Stimulated activated CD8-positive, alpha-beta memory T cell treated with anti-CD3 and anti-CD28 coated beads, Interleukin-15, amount 100 ng/mL, for 1 hour (primary cell): ENCODE data around the gene FAM114A2.
"Not testable (repeated sequence)": the region's sequence is repeated elsewhere in the genome, so short reads cannot be mapped to it uniquely, and the experiment has no call there.

ENCODE experiments used
- DNase-seq: peaks from one replicate; pipeline ENCODE4 v3.0.0-alpha.2; 2020; ENCODE audit warnings: low read depth

FAM114A2 gene

DNA sequence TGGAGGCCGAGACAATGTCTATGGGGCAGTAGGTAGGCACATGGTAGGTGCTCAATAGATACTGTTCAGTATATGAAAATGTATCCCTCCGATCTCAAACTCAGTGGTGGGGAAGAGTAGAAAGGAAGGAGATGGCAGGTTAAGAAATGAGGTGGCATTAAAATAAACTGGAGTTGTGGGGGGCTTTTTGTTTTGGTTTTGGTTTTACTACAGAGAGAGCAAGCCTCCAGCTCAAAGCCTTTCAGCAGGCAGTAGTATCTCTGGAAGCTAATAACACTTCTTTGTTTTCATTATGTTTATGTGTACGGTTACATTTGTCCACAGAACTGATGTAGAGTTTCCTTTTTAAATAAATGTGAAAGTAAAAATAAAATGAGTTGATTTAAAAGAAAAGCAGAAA is 8.6 kb upstream of the FAM114A2 start:
- no peak for DNase-seq

DNA sequence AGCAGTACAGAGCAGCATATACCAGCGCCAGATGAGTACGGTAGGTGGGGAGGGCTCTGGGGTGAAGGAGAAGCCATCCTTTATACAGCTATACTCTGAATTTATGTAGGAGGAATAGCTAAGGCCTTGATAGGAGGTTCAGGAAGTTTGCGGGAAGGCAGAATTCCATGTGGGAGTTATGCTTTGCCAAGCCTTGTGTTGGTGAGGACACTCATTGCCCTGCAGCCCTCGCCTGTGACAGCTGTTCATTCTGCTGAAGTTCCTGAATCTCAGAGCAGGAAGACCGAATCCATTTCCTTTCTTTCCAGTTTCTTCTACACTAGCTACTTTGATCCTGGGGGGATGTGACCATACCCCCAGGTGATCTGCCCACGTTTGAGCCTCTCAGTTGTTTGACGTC is 7.8 kb upstream of the FAM114A2 start:
- no peak for DNase-seq

DNA sequence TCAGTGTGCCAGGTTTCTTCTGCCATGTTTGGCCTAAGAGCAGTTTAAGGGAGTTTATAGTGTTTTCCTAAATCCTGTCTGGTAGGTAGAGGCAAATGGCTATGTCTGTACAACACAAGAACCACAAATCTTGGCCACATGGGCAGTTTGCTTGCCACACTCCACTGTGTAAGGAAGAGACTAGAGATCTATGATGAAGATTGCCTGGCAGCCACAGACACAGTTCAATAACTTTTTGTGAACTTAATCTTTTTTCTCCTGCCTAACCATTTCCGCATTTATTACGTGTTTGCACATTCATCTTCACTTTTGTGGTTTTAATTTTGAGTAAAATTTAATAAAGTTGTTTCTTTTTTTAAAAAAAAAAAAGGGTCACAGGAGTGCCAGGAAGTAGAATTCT is 5.9 kb upstream of the FAM114A2 start:
- DNase-seq = no peak

DNA sequence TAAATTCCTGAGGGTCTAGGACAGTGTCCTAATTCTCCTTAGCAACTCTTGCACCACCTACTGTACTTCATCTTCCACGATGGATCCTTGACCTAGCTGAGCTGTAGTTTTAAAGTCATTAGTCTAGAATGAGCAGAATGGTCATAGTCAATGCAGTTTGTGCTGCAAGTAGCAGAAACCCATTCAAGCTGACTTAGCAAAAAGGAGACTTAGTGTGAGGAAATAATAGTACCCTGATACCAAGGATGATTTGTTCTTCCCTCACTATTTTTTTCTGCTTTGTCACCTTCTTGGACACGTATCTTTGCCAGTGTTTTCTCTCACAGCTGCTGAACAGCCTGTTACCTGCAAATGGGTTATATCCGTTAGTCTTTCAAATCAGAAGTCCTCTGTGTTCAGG is 5.4 kb upstream of the FAM114A2 start:
- no peak for DNase-seq

DNA sequence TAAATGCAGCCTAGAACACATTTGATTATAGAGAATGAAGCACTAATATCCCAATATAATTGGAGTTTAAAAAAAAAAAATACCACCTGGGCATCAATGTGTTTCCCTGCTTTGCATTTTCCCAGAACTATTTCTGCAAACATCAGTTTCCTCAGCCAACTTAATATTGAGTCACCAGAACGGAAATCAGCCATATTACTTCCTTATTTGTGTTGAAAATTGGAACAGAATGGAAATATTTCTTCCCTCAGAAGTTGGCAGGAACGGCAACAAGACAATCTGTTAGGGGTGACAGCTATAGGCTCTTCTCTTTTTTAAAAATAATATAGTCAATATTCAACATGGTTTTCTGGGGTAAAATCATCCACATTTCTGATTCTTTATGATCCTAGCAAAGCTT is 4.1 kb upstream of the FAM114A2 start:
- DNase-seq = no peak

DNA sequence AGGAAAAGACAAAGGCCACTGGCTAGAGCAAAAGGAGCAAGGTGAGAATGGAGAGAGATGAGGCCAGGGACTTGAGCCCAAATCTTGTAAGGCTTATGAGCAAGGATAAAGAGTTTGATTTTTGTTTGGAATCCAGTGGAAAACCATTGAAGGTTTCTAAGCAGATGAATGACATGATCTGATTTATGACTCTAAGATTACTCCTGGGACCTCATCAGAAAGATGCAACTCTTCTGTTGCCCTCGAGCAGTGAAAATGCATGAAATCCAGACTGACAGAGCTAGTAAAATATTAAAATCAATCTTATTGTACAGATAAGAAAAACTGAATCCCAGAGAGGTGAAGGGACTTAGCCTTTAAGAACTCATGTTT is 734 bp upstream of the FAM114A2 start:
- no peak for DNase-seq

DNA sequence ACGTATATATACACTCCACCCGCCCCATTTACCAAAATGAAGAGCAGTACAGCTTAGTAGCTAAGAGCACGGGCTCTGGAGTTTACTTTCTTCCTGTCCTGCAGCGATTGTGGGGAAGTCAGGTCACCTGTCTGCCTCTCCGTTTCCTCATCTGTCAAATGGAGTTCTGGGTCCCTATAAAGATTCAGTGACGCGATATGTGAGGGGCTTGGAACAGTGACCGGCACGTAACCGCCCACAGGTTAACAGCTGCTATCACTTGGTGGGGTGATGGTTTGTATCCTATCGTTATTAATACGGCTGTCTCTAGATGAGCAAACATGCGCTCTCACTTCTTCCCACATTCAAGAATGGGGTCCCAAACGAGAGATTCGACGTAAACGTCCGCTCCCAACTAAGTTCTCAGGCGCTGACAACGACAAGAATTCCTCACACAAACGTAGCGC is 426 bp downstream of the FAM114A2 start:
- no peak for DNase-seq

DNA sequence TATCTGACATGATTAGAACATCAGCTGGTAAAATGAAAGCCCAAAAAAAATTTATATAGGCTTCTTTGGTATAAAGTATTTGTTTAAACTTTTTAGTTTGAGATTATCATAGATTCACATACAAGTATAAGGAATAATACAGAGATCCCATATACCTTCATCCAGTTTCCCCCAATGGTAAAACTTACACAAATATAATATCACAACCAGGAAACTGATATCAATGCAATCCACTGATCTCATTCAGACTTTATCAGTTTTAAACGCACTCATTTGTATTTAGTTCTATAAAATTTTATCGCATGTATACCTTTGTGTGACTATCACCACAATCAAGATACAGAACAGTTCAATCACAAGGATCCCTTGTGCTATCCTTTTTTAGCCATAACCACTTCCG is 3.8 kb downstream of the FAM114A2 start:
- DNase-seq = no peak

DNA sequence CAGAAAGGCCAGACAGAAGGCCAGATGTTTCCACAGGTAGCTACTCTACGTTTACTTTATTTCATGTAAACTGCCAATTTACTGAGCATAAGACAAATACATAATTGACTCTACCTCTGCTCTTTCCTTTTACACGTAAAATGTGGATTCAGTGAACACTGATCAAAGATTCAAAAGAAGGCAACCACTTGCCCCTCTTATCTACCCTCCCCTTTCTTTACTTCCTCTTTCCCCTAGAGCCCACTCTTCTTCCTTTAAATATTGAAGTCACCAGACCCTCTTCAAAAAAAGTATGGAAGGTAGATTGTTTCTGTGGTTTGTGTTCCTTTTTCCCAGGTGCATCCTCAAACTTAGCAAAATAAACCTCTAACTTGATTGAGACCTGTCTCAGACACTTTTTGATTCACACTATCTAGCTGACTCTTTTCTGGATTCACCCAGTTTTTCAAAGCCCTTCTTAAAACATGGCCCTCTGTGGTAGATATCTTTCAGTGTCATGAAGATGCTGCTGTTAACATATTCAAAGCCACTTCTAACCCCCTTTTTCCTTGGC is 6.7 kb downstream of the FAM114A2 start:
- DNase-seq = no peak

DNA sequence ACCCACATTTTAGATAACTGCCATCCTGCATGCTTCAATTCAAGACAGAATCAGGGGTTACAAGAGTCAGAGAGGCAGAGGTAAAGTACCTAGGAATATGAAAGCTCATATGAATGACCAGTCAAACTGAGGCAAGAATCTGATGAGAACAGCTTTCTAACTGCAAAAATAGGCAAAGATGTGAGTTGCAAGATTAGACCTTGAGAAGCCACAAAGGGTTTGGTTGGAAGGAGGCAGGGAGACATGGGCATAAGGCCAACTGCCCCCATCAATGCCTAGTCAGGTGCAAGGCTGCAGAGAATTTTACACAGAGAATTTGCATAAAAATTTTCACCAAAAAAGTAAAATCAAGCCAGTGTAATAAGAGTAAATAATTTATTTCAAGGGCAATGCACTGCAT is 12.8 kb downstream of the FAM114A2 start:
- no peak for DNase-seq

DNA sequence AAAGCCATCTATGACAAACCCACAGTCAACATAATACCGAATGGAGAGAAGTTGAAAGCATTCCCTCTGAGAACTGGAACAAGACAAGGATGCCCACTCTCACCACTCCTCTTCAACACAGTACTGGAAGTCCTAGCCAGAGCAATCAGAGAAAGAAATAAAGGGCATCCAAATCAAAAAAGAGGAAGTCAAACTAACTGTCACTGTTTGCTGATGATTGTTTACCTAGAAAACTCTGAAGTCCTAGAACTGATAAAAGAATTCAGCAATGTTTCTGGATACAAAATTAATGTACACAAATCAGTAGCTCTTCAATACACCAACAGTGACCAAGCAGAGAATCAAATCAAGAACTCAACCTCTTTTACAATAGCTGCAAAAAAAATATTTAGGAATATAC is 19.8 kb downstream of the FAM114A2 start:
- not testable (repeated sequence) for DNase-seq

DNA sequence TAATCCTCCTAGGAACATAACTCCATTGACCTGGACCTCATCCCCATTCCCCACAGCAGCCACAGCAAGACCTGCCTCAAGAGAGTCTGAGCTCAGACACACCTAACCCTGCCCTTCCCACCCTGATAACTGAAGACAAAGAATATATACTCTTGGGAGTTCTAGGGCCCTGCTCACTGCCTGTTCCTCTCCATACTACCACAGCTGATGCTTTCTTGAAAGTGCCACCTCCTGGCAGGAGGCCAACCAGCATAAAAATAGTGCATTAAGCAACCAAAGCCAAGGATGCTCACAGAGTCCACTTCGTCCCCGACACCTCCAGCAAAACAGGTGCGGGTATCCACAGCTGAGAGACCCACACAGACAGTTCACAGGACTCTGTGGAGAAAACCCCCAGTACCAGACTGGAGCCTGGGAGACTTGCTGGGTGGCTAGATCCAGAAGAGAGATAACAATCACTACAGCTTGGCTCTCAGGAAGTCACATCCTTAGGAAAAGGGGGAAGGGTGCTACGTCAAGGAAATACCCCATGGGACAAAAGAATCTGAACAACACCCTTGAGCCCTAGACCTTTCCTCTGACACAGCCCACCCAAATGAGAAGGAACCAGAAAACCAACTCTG is 23.5 kb downstream of the FAM114A2 start:
- DNase-seq = no peak

DNA sequence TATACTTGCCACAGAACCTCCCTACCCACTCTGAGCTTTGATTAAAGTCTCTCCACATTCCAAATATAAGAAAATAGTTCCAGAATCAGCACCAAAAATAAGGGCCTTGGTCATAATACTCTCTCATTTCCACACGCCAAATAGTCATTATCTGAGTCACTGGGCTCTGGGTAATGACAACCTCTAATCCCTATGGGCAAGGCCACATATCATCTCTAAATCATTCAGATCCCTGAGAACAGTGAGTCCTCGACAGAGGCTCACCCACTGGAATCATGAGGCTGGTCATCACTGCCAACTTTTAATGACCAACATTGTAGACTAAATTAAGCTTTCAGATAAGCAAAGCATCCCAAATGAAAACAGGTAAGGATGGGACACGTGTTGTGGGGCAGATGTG is 28.1 kb downstream of the FAM114A2 start:
- no peak for DNase-seq

DNA sequence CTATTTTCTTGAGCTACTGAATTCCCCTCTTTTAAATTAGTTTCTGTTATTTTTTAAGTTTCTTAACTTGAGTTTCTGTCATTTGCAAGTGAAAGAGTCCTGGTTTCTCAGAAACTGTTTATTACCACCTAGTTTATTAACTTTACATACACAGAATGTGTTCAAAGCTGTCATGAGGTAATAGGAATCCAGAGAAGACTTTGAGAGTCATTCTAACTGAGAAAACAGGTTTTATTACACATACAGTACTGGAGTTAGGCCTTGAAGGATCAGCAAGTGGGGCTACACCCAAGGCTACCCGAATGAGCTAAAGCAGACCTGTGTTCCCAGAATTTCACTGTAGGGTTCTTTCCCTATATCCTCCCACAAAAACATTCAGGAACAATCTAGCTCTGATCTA is 33.1 kb downstream of the FAM114A2 start:
- no peak for DNase-seq

DNA sequence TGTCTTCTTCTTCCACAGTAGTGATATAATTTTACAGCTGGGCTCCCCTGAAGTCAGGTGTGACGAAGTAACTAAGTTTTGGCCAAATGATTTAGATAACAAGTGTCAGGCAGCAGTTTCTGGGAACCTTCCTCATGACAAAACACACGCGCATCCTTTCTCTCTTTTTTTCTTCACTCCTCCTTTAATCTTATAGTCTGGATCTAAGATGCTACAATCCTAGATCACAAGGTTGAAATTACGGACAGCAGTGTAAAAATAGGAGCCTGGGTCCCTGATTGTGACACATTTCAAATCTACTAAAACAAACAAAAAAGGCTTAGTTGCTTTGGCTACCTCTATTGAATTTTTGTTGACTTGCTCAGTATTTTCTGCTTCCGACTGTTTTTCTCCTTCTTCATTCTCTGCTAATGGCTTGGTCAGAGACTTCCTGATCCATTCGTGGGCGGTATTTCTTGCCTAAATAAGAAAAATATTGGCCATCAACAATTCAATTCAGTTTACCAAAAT is 36.1 kb downstream of the FAM114A2 start:
- DNase-seq = no peak

DNA sequence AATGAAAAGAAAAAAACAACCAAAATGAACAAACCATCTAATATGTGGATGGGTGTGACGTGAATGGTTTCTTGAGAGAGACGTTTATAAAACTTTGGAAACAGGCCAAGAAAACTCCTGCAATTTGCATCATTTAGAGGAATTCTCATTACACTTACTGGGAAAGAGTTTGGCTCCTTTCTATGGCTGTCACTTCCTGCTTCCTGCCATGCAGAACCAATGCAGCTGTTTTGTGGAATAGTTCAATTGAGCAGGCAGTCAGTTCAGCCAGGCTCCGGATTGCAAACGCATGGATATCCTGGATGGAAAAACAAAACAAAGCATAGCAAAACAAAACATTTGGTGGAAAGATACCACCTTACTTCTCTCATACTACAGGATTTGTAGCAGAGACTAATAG is 36.6 kb downstream of the FAM114A2 start:
- no peak for DNase-seq

DNA sequence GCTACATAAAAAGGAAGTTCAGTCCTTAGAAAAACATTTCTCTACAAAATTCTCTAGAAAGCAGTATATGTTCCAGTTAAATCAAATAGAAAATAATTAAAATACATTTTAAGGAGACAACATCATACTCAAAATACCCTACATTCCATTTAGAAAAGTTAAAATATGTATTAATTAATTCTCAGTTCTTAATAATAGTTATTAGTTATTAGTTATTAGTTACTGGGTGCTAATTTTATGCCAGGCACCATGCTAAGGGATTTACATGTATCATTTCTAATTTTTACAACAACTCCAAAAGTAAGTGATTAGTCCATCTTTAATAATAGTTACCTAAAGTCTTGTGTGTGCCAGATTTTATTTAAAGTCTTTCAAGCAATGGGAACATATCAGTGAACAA is 38.0 kb downstream of the FAM114A2 start:
- DNase-seq = no peak

DNA sequence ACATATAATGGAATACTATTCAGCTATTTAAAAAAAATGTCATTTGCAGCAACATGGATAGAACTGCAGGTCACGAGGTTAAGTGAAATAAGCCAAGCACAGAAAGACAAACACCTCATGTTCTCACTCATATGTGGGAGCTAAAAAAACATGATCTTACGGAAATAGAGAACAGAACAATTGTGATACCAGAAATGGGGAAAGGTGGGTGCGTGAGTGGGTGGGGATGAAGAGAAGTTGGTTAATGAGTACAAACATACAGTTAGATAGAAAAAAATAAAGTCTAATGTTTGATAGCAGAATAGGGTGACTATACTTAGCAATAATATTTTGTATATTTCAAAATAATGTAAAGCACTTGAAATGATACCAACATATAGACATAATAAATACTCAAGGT is 38.7 kb downstream of the FAM114A2 start:
- DNase-seq = no peak

DNA sequence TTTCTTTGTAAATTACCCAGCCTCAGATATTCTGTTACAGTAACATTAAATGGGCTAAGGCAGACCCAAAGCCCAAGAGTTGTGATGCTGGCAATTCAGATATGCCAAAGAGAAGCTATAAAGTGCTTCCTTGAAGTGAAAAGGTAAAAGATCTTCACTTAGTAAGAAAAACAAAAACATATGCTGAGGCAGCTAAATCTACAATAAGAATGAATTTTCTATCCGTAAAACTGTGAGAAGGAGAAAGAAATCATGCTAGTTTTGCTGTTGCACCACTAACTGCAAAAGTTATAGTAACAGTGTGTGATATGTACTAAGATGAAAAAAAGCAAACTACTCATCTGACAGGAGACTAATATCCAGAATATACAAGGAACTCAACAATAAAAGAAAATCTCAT is 39.9 kb downstream of the FAM114A2 start:
- no peak for DNase-seq

DNA sequence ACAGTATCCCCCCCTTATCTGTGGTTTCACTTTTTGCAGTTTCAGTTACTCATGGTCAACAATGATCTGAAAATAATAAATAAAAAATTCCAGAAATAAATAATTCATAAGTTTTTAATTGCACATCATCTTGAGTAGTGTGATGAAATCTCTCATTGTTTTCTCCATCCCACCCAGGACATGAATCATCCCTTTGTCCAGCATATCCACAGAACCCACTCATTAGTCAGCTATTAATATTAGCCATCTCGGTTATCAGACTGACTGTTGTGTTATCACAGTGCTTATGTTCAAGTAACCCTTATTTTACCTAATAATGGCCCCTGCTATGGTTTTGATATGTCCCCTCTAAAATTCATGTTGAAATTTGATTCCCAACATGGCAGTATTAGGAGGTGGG is 40.7 kb downstream of the FAM114A2 start:
- DNase-seq = no peak

DNA sequence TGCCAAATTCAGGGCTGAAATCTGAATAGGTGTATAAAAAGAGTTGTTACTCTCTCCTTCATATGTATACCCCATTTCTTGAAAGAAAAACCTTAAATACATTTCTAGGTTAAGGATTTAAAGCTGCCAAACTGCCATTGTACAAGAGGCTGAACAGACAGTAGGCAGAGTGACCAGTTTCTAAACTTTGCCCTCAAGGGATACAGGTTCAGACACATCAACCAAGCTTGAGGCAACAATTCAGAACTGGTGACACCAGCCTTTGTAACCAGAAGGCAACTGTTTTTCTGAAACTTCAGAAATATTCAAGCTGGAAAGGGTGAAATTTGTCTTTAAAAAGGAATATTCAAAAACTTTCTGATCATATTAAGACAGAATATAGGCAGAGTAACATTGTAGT is 47.5 kb downstream of the FAM114A2 start:
- DNase-seq = no peak

DNA sequence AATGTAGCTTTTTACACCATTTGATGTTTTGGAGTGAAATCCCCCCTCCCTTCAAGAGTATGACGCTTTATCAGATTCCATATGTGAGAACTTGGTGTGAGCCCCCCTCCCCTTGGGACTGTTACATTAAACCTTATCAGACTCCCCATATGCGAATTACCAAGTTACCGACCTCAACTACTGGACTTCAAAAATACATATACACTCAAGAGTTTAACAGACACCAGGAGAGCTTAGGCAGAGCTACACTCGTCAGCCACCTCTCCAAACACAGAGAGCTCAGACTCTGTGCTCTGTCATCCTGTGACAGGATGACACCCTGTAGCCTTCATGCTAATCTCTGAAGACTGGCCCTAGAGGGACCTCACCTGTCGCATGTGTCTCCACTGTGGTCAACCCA is 50.2 kb downstream of the FAM114A2 start:
- DNase-seq = no peak

DNA sequence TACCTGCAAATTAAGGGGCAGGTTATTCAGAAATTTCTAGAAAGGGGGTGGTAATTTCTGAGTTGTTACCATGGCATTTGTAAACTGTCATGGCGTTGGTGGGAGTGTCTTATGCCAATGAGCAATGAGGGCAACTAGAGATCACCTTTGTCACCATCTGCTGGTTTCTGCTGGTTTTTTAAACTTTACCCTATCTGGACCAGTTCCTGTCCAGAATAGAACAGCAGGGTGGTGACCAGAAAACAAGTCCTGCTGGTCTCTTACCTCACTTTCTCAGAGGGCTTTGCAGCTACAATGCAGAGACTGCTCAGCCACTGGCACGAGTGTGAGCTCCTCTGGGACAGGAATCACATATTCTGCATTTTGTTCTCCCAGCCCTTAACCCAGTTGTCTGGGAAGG is 51.4 kb downstream of the FAM114A2 start:
- DNase-seq = no peak

DNA sequence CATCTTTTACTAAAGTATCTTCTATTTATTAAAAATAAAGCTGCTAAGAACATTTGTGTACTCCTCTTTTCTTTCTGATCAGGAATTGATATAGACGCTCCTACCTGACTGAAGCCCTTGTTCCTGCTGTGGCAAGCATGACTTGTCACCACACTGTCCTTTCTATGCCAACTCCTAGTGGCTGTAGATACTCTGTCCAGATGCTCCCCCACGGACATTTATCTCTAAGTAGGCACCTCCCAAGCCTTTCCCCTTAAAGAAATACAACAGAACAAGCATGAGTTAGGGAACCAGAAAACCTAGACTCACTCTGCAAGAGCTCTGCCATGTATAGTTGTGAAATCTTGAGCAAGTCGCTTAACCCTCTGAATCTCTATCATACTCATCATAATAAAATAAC is 53.2 kb downstream of the FAM114A2 start:
- DNase-seq = no peak
